ENCODE results near the gene PPT2.

DNA sequence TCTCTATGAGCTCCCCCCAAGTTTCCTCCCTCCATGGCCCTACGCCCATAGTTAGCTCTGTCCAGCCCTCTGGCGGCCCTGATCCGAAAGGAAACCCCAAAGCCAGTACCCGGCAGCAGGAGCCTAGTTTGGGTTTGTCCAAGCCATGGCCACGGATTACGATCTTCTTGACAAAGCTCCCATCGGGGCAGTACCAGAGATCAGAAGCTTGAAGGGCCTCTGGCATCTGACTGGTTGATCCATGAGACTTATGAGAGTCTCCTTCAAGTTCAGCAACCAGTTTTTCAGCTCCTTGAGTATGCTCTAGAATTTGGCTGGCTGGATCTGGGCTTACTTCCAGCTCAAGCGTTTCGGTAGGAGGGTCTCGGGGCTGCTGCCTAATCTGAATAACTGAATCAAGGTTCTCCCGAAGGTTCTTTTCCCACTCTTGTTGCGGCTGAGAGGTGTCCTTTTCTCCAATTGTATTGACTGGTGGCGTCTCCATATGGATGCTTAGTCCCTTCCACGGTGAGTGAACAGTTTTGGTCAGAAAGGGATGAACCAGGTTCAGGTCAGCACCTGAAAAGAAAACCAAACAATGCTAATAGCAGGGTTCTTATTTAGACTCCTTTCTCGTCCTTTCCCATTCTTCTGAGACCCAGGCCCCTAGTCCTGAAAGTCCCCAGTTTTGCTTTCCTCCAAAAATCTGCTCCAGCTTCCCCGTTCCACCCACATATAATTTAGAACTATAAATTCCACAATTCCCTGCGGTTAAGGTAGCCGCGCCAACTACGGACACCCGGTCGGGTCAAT is 24.4 kb upstream of the PPT2 start:
- TF ChIP-seq, protein P1, sequence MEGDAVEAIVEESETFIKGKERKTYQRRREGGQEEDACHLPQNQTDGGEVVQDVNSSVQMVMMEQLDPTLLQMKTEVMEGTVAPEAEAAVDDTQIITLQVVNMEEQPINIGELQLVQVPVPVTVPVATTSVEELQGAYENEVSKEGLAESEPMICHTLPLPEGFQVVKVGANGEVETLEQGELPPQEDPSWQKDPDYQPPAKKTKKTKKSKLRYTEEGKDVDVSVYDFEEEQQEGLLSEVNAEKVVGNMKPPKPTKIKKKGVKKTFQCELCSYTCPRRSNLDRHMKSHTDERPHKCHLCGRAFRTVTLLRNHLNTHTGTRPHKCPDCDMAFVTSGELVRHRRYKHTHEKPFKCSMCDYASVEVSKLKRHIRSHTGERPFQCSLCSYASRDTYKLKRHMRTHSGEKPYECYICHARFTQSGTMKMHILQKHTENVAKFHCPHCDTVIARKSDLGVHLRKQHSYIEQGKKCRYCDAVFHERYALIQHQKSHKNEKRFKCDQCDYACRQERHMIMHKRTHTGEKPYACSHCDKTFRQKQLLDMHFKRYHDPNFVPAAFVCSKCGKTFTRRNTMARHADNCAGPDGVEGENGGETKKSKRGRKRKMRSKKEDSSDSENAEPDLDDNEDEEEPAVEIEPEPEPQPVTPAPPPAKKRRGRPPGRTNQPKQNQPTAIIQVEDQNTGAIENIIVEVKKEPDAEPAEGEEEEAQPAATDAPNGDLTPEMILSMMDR (IDR thresholded peaks at IDR 0.05): no peak
- no peak for TF ChIP-seq KDM5A (IDR thresholded peaks at IDR 0.05)
- TF ChIP-seq POLR2A (IDR thresholded peaks at IDR 0.05; ENCODE audit: low read length): no peak

Measured in A549 (cell line).